ENCODE results near the gene WASHC2C.
"Not testable (repeated sequence)": the region's sequence is repeated elsewhere in the genome, so short reads cannot be mapped to it uniquely, and the experiment has no call there.

The WASHC2C gene

DNA sequence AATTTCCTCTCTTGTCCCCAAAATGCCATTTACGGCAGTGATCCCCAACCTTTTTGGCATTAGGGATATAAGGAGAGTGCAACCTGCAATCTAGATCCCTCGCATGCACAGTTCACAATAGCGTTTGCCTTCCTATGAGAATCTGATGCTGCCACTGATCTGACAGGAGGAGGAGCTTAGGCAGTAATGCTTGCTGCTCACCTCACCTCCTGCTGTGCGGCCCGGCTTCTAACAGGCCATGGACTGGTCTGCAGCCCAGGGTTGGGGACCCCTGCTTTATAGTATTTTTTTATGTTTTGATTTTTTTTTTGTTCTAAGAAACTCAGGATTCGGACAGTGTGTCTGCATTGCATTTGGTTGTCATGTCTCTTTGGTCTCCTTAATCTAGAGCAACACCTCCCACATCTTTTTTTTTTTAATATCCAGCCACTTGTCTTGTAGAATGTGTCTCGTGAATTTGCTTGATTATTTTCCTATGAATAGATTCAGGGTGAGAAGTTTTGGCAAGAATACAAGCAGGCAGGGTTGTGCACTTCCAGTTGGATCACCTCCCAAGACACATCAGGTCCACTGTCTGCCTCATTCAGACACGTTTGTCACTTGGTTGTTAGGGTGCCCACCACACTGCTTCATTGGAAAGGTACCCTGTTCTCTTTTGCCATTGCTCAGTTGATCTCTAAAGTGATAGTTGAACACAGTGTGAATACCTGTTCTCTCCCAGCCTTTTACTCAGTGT, 30.8 kb downstream of the WASHC2C start:
- DNase-seq (ENCODE audit: low read depth in 2 of 2); H3K4me3 ChIP-seq (replicated peaks in 1 of 2; ENCODE audit: low read depth in 2 of 2, low read length in 2 of 2): not testable (repeated sequence)

DNA sequence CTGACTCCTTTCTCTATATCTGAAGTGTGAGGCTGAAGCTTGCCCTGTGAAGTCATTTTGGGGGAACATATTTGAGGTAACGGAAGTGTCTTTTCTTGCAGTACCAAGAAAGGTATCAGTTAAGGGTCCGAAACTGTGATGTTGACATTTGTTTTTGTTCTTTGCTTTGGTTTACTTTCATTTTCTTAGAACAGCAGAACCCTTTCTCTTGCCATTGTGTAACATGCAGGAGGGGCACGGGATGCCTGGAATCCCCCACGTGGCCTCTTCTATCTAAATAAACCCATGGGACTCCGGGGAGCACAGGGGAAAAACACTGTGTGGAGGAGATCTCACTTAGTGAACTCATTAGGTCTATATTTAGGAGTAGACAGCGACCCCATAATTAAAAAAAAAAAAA, 34.6 kb downstream of the WASHC2C start:
- H3K4me3 ChIP-seq (replicated peaks in 1 of 2; ENCODE audit: low read depth in 2 of 2, low read length in 2 of 2), result not testable (repeated sequence)
- peak in 1 of 2 donors; percentile 40 for DNase-seq (ENCODE audit: low read depth in 2 of 2)

DNA sequence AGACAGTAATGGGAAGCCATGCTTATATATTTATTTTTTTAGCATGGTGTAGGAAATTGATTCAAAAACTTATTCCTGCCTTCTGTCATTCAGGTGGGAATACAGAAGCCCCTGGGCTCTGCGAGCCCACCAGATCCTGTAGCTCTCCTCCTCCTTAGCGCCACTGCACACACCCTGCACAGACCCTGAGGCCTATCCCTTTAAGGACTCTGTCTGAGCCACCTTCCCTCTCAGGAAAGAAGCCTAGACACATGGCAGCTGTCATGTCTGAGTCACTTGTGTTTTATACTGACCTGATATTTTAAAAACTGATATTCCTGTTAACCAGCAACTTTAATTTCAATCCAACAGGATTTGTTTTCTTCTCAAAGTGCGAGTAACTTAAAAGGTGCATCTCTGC, 36.0 kb downstream of the WASHC2C start:
- DNase-seq (ENCODE audit: low read depth in 2 of 2); H3K4me3 ChIP-seq (replicated peaks in 1 of 2; ENCODE audit: low read depth in 2 of 2, low read length in 2 of 2): not testable (repeated sequence)

GRCh38 chr10:45768334-45768733, 41.3 kb downstream of the WASHC2C start:
- DNase-seq (ENCODE audit: low read depth in 2 of 2), result not testable (repeated sequence)

DNA sequence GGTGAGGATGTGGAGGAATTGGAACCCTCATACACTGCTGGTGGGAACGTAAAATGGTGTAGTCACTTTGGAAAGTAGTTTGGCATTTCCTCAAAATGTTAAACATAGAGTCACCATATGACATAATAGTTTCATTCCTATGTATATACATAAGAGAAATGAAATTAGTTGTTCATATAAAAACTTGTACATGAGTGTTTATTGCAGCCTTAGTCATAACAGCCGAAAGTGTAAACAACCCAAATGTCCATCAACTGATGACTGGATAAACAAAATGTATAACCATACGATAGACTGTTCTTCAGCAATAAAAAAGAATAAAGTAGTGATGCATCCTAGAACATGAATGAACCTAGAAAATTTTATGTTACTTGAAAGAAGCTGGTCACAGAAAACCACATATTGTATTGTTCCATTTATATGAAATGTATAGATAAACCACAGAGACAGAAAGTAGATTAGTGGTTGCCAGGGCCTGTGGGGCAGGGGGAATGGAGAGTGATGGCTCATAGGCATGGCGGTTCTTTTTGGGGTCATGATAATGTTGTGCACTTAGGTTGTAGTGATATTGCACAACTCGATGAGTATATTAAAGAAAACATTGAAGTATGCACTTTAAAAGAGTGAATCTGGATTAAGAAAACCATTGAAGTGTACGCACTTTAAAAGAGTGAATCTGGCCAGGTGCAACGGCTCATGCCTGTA, 44.8 kb downstream of the WASHC2C start:
- not testable (repeated sequence) for H3K4me3 ChIP-seq (replicated peaks in 1 of 2; ENCODE audit: low read depth in 2 of 2, low read length in 2 of 2); DNase-seq (ENCODE audit: low read depth in 2 of 2)

More at GRCh38 chr10:45768334-45768733, 41.3 kb downstream of the WASHC2C start:
- H3K4me3 ChIP-seq (replicated peaks in 1 of 2; ENCODE audit: low read depth in 2 of 2, low read length in 2 of 2), result not testable (repeated sequence)

DNA sequence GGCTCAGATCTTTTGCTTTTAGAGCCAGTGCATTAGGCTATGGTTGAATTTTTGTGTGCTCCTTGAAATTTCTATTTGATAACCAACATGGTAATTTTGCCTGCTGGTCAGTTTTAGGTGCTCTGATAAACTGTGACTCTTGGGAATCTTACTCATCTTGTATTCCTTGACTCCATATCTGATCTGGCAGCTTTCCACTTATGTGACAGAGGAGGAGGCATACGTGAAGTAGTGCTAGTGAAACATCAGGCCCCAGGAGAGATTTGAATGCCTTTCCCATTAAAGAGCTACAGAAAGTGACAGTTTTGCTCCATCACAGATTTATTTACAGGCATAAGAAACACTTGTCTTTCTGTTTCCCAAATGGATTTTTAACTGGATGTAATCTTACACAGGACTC, 59.2 kb downstream of the WASHC2C start:
- not testable (repeated sequence) for H3K4me3 ChIP-seq (replicated peaks in 1 of 2; ENCODE audit: low read depth in 2 of 2, low read length in 2 of 2); DNase-seq (ENCODE audit: low read depth in 2 of 2)

- H3K4me3 ChIP-seq (replicated peaks in 1 of 2; ENCODE audit: low read depth in 2 of 2, low read length in 2 of 2); DNase-seq (ENCODE audit: low read depth in 2 of 2): not testable (repeated sequence)
Observed at GRCh38 chr10:45787212-45787741, 60.2 kb downstream of the WASHC2C start.

- not testable (repeated sequence) for H3K4me3 ChIP-seq (replicated peaks in 1 of 2; ENCODE audit: low read depth in 2 of 2, low read length in 2 of 2); DNase-seq (ENCODE audit: low read depth in 2 of 2)
Observed at GRCh38 chr10:45789991-45790390, 62.9 kb downstream of the WASHC2C start.

GRCh38 chr10:45790694-45791426, 63.8 kb downstream of the WASHC2C start:
- DNase-seq (ENCODE audit: low read depth in 2 of 2); H3K4me3 ChIP-seq (replicated peaks in 1 of 2; ENCODE audit: low read depth in 2 of 2, low read length in 2 of 2): not testable (repeated sequence)

DNA sequence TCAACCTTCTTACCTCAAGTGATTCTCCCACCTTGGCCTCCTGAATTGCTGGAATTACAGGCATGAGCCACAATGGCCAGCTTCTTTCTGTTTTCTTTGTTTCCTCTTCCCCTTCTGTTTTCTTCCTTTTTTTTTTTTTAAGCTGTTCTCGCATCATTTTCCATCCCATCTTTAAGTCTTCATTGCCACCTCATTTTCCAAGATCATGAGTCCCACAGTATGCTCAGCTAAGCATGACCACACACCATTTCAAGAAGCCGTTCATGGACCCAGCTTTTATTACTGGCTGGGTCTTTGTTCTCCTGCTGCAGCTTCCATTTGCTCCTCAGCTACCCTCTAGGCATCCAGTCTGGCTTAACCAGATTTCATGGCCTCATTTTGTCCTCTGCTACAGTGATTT, 67.7 kb downstream of the WASHC2C start:
- not testable (repeated sequence) for DNase-seq (ENCODE audit: low read depth in 2 of 2); H3K4me3 ChIP-seq (replicated peaks in 1 of 2; ENCODE audit: low read depth in 2 of 2, low read length in 2 of 2)

- DNase-seq (ENCODE audit: low read depth in 2 of 2), result peak in 1 of 2 donors; percentile 43
- not testable (repeated sequence) for H3K4me3 ChIP-seq (replicated peaks in 1 of 2; ENCODE audit: low read depth in 2 of 2, low read length in 2 of 2)
Observed at GRCh38 chr10:45803060-45804010, 76.3 kb downstream of the WASHC2C start.

DNA sequence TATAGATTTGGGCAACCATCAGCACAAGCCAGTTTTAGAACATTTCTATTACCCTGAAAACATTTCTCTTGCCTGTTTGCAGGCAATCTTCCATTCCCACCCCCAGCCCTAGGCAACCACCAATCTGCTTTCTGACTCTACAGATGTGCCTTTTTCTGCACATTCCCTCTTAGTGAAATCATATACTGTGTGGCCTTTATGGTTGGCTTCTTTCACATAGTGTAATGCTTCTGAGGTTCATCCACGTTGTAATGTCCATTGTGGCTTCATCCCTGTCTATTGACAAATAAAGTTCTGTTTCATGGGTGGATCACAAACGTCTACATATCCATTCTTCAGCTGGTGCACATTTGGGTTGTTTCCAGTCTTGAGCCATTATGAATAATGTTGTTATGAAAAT, 77.9 kb downstream of the WASHC2C start:
- not testable (repeated sequence) for H3K4me3 ChIP-seq (replicated peaks in 1 of 2; ENCODE audit: low read depth in 2 of 2, low read length in 2 of 2); DNase-seq (ENCODE audit: low read depth in 2 of 2)

DNA sequence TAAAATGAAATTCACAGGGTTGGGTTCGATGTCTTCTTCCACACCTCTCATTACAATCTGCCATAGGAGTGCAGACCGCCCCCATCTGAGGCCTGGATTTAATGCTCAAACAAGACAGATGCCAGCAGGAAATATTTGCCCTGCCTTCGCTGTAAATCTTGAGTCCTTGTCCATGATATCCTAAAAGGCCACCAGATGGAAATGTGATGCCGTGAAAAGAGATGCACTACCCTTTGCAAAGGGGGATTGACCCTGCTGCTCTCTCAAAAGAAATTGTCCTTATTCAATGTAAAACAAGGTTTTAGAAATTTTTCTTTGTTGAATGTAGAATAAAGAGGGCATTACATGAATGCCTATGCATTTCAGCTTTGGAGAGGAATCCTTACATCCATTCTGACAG, 82.8 kb downstream of the WASHC2C start:
- H3K4me3 ChIP-seq (replicated peaks in 1 of 2; ENCODE audit: low read depth in 2 of 2, low read length in 2 of 2), result no peak overlapping the region
- TF ChIP-seq CTCF (IDR thresholded peaks at IDR 0.05; ENCODE audit: low read depth, low read length), result no peak
- DNase-seq (ENCODE audit: low read depth in 2 of 2), result peak; percentile 18 to 39

Data from cardiac fibroblast (primary cell).